Right lobe of liver (tissue), 4 donors: ENCODE measurements around the gene CCDC88C.

ENCODE experiments used
- CTCF ChIP-seq, 4 donors: fragments of 200-600 bp in 3 of 4; fragments of 450-650 bp in 1 of 4; IDR thresholded peaks; one replicate each; pipeline versions ENCODE4 v1.5.1 to v1.8.0; 2016 to 2022; ENCODE audit warnings: antibody characterized with exemption in 4 of 4, mild to moderate bottlenecking in 2 of 4
- POLR2A ChIP-seq: fragments of 450-650 bp; IDR thresholded peaks from one replicate; pipeline ENCODE4 v1.6.1; 2017; ENCODE audit warnings: antibody characterized with exemption, mild to moderate bottlenecking
- donor health status: DM: no; HTN: no; CAD: no.
- donor health status: DM: no; HTN: no; CAD: no.
- donor health status: DM: no; HTN: yes; CAD: no.

- TF ChIP-seq CTCF (IDR thresholded peaks at IDR 0.05) (no peak), POLR2A (no peak)
Measured at GRCh38 chr14:91329486-91330014, 88.1 kb downstream of the CCDC88C start.
